GM19372 (cell line): ENCODE results near the gene SDHAF1.

ENCODE experiments used
- ATAC-seq: cut with Tn5 transposase; IDR thresholded peaks from one replicate; pipeline ENCODE4 v1.9.1; 2021; ENCODE audit warnings: mild to moderate bottlenecking, low read depth, moderate library complexity; ENCODE audit not compliant: unreplicated experiment

Gene SDHAF1

GRCh38 chr19:35986664-35987570, 8.1 kb upstream of the SDHAF1 start:
- ATAC-seq = no peak

GRCh38 chr19:35987571-35987896, 7.5 kb upstream of the SDHAF1 start:
- ATAC-seq = no peak

DNA sequence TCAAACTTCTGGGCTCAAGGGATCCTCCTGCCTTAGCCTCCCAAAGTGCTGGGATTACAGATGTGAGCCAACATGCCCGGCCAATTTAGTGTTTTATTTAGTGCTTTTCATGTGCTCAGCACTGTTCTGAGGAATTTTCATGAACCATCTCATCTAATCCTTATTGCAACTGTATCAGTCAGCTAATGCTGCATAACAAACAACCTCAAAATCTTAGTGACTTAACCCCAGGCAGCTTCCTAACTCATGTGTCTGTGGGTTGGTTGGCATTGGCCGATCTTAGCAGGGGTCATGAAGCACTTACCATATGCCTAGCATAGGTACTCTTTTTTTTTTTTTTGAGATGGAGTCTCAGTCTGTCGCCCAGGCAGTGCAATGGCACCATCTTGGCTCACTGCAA, 6.2 kb upstream of the SDHAF1 start:
- ATAC-seq = no peak

- ATAC-seq = no peak
Measured at GRCh38 chr19:35990156-35990555, 4.8 kb upstream of the SDHAF1 start.

GRCh38 chr19:35990771-35991730, 3.9 kb upstream of the SDHAF1 start:
- ATAC-seq = no peak

DNA sequence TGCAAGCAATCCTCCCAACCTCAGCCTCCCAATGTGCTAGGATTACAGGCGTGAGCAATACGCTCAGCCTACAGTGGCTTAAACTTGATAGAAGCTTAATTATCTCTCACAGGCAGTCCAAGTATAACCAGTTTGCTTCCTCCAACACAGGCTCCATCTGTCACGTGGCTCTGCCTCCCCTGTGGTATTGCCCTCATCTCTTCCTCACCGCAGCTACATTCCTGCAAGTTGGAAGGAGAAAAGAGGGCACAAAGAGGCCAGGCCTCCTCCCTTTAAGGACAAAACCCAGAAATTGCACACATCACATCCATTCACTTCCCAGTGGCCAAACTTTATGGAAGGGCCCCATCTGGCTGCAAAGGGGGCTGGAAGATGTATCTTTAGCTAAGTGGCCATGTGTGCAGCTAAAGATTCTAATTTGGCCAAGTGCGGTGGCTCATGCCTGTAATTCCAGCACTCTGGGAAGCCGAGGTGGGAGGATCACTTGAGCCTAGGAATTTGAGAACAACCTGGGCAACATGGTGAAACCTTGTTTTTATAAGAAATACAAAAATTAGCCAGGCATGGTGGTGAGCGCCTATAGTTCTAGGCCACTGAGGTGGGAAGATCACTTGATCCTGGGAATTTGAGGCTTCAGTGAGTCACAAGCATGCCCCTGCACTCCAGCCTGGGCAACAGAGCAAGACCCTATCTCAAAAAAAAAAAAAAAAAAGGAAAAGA, 3.1 kb upstream of the SDHAF1 start:
- no peak for ATAC-seq

- ATAC-seq = no peak
Measured at GRCh38 chr19:35992907-35993765, 1.9 kb upstream of the SDHAF1 start.

- no peak for ATAC-seq
Measured at GRCh38 chr19:35993923-35994598, 927 bp upstream of the SDHAF1 start.

DNA sequence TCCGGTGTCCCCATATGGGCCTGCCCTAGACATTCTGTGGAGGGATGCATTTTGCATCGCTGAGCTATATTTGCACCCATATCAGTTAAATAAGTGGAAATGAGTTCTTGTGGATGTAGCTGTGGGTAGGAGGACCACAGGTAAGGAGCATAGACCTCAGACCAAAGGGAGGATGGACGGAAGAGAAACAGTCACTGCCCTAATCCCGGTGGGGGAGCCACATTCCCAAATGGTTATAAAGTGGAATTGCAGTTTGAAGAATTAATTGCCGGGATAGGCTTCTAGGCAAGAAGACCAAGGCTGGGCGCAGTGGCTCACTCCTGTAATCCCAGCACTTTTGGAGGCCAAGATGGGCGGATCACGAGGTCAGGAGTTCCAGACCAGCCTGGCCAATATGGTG, 1.8 kb downstream of the SDHAF1 start:
- no peak for ATAC-seq

DNA sequence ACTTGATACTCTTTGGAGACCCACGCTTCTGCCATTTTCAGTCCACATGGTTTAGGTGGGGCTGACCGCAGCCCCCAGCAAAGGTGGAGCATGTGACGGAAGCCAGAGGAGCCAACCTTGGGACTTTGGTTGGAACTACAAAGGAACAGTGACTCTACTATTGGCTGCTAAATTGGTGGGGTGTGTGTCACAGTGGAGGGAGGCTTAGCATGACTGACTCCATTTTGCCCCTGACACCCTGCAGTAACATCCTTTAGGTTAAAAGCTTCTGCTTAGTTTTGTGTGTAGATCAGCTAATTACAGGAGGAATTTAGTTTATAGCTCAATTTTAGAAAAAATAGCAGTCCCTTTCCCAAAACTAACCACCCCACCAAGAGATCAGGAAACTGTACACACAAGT, 6.6 kb downstream of the SDHAF1 start:
- ATAC-seq = no peak

DNA sequence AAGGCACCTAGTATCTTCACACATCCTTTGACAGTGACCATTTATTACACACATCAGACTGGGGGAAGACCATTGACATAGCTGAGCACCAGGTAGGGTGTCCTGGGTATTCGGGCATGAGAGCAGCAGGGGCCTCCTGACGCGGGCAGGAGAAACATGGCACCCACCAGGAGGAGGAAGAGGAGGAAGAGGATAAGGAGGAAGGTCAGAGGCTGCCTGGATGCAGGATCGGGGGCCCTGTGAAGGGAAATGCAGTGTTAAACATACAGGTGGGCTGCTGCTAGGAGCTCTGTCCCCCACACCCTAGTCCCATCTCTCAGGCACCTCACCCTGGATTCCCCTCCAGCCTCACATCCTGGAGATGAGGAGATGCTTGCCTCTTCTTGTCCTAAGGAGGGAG, 8.3 kb downstream of the SDHAF1 start:
- no peak for ATAC-seq

DNA sequence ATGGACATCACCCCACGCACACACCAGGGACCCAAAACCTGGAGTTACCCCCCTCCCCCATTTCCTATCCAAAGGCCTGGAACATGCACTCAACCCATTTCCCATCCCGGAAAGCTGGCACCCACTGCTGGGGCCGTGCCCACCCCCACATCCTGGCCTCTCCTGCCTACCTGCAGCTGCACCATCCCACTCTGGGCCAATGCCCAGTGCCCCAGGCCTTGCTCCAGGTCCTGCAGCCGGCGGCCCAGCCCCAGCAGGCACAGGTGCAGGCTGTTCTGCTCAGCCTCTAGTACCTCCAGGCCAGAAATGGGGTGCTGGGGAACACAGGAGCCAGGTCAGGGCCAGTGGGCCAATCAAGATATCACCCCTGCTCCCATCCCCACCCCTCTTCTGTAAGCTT, 12.0 kb downstream of the SDHAF1 start:
- ATAC-seq = no peak

- no peak for ATAC-seq
Measured at GRCh38 chr19:36008336-36008978, 13.5 kb downstream of the SDHAF1 start, which contains the start of gene SYNE4. SYNE4 (minus strand) TSS chr19:36008813; CDS start chr19:36008681, 132 bp downstream.

GRCh38 chr19:36009220-36009619, 14.2 kb downstream of the SDHAF1 start:
- no peak for ATAC-seq

DNA sequence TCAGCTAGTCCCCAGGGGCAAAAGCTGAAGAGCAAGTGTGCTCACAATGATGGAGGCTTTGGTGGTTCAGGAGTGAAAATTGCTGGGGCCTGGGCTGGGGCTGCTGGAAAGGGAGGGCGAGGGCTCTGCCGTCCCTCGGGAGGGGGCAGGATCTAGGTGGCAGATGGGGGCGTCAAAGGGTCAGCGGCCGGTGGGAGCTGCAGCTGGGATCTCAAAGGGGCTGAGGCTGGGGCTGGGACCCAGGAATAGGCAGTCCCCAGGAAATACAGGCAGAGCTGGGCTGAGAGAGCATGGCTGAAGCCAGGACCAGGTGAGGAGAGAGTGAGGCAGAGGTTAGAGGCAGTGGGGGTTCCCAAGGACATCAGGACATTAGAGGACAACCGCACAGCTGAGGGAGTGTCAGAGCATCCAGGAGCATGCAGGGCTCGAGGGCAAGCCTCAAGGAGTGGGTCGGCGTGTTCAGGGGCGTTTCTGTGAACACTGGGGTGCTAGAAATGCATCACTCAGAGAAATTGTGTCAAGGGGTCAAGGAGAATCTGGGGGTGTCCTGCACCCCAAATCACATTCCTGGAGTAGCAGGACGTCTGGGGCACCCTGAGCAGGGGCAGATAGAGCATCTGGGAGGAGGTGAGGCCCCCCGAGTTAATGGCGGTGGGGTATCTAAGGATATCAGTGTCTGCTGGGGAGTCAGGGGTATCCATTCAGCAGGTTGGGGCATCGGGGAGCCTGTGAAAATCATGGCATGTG, 14.8 kb downstream of the SDHAF1 start:
- ATAC-seq = no peak

DNA sequence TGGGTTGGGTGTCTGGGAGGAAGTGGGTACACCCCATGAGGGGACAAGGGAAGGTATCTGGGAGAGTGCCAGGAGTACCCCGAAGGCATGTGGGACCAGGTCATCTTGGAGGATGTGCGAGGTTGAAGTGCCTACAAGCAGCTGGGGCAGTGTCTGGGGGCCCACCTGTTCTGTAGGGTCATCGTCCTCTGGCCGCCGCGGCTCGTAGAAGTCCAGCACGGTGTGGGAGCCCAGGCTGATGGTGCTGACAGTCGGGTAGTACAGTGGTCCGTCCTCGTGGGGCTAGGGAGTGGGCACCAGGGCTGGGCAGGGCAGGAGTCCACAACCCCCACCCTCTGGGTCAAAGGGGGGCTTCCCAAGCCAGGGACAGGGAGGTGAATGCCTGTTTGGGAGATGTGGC, 15.4 kb downstream of the SDHAF1 start:
- ATAC-seq = no peak

DNA sequence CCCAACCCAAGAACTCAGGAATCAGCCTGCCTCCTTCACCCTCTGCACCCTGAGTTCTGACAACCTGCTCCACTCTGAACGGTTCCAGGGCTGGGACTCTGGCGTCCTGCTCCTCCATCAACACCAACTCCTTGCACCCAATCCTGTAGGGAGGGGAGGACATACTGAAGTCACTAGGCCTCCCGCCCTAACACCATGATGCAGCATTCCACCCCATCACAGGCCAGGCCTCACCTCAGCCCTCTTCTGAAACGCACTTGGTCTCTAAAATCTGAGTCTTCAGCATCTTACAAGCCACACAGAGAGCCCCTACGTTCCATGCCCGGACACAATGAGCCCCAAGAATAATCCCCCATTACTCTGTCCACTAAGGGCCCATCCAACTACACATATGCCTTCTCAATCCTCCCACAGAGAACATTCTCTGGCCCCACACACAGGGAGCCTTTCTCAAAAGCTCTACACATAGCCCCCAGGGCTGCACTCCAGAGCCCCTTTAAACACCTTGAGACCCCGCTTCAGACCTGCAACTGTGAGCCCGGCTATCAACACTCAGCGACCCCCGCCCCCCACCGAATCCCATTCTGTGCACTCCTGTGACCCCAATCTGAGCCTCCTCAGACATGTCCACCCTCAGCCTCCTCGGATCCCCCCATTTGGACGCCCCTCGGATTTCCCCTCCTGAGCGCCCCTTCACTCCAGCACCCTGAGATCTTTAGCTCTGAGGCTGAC, 18.5 kb downstream of the SDHAF1 start:
- no peak for ATAC-seq
